NCI-H2081 treated with DMSO at 0.1 percent for 48 hours (cell line): Measurements from ENCODE around the gene PKNOX1.
"Not testable (repeated sequence)": the region's sequence is repeated elsewhere in the genome, so short reads cannot be mapped to it uniquely, and the experiment has no call there.

ENCODE experiments used
- DNase-seq: peaks from one replicate; lab custom pipeline; 2025; lab: John Stamatoyannopoulos, UW

The PKNOX1 gene

DNA sequence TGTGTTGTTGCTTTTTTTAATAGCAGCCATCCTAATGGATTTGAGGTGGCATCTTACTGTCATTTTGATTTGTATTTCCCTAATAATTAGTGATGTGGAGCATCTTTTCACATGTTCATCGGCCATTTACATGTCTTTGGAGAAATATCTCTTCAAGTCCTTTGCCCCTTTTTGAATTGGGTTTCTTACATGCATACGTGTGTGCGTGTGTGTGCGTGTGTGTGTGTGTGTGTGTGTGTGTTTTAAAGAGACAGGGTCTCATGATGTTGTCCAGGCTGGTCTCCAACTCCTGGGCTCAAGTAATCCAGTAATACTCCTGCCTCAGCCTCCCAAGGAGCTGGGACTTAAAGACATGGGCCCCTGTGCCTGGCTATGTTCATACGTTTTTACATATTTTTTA is 9.5 kb downstream of the PKNOX1 start:
- DNase-seq: no peak

DNA sequence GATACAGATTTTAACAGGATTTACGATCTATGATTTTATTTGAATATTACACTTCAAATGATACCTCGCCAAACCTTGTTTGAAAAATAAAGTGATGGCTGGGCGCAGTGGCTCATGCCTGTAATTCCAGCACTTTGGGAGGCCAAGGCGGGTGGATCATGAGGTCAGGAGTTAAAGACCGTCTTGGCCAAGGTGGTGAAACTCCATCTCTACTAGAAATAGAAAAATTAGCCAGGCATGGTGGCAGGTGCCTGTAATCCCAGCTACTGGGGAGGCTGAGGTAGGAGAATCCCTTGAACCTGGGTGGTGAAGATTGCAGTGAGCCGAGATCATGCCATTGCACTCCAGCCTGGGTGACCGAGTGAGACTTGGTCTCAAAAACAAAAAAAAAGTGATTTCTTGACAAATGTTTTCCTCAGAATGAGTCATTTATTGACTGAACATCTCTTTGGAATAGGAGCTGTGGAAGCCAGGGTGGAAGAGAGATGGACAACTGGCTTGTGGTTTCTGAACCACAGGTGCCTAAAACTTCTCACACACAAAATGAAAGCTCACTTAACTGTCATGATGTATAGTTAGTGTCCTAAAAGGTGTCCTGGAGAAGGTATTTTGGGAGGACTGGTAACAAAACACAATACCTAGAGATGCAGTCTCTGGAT is 11.9 kb downstream of the PKNOX1 start:
- no peak for DNase-seq

- no peak for DNase-seq
These were observed 14.0 kb downstream of the PKNOX1 start for GRCh38 chr21:42988236-42988965.

GRCh38 chr21:42989370-42989769 is 15.0 kb downstream of the PKNOX1 start:
- DNase-seq: not testable (repeated sequence)

- no peak for DNase-seq
These were observed 15.7 kb downstream of the PKNOX1 start for GRCh38 chr21:42989816-42990650.

- no peak for DNase-seq
These were observed 17.8 kb downstream of the PKNOX1 start for GRCh38 chr21:42991992-42992740.

DNA sequence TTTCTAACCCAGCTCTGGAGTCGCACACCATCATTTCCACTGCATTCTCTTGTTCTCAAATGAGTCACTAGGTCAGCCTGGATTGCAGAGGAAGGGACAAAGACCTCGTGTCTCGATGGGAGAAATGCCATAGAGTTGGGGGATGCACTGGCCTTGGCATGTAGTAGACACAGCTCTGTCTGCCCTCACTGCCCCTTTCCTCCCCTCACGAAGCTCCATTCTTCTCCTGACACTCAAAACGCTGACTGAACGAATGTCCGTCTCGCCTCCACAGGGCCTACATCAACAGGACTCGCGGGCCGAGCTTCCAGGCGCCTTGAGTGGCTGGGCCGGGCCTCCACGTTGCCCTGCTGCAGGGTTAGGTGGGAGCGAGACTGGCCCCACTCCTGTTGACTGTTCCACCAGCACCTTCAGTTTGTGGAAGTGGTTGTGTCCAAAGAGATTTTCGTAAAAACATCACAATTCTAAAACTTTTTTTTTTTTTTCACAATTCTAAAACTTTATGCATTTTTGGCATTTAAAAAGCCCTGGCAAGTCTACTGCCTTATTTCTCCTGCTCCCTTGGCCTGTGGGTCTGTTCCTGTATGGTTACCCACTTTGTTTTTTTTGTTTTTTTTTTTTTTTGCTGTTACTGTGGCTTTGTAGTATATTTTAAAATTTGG is 18.8 kb downstream of the PKNOX1 start:
- no peak for DNase-seq

GRCh38 chr21:42997053-42997452 is 22.7 kb downstream of the PKNOX1 start:
- no peak for DNase-seq

- DNase-seq: not testable (repeated sequence)
These were observed 23.6 kb downstream of the PKNOX1 start for GRCh38 chr21:42997983-42998382.

- not testable (repeated sequence) for DNase-seq
These were observed 24.8 kb downstream of the PKNOX1 start for GRCh38 chr21:42999152-42999551.

DNA sequence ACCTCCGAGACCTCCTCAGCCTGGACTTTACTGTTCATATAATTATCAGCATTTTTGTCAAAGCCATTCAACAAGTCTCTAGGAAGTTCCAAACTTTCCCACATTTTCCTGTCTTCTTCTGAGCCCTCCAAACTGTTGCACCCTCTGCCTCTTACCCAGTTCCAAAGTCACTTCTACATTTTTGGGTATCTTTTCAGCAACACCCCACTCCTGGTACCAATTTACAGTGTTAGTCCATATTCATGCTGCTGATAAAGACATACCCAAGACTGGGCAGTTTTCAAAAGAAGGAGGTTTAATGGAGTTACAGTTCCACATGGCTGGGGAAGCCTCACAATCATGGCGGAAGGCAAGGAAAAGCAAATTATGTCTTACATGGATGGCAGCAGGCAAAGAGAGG is 25.7 kb downstream of the PKNOX1 start:
- not testable (repeated sequence) for DNase-seq

GRCh38 chr21:43001316-43001715 is 27.0 kb downstream of the PKNOX1 start:
- DNase-seq: no peak

DNA sequence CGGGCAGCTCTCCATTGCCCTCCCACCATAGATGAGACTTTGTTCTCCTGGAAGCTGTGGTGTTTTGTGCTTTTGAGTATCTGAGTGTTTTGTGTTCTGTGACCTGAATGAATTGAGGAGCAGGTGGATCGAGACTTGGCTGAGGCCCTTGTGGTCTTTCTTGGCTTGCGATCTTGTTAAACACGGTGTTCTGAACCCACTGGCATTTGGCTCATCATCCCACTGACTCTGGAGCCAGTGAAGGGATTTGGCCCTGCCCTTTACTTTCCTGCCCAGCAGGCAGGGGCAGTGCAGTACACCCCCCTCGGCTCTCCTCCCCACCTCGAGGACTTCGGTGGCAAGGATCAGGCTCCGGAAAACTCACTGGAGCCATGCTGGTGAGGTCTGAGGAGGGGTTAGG is 30.6 kb downstream of the PKNOX1 start:
- DNase-seq: no peak

GRCh38 chr21:43005635-43006034 is 31.3 kb downstream of the PKNOX1 start:
- no peak for DNase-seq

DNA sequence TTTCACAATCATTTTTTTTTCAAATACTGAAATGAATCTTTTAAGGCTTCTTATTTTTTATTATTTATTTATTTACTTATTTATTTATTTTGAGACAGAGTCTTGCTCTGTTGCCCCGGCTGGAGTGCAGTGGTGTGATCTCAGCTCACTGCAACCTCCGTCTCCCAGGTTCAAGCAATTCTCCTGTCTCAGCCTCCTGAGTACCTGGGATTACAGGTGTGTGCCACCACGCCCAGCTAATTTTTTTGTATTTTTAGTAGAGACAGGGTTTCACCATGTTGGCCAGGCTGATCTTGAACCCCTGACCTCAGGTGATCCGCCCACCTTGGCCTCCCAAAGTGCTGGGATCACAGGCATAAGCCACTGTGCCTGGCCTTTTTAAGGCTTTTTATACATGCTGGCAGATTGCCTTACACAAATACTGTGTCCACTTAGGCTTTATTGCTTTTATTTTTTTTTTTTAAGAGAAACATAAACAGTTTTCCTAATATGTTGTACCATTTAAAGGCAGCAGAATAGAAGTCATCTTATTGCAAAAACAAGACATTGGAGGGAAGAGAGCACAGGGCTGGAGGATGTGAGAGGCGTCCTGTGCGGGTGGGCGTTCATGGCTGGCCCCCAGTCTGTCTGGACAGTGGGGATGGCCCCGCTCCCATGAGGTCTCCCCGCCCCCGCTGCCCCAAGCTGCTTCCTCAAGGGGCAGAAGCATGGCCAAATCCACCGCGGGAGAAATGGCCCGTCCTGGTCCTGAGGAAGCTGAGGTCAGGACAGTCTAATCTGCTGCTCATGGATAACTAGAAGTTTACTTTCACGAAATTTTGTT is 31.9 kb downstream of the PKNOX1 start:
- DNase-seq: not testable (repeated sequence)

DNA sequence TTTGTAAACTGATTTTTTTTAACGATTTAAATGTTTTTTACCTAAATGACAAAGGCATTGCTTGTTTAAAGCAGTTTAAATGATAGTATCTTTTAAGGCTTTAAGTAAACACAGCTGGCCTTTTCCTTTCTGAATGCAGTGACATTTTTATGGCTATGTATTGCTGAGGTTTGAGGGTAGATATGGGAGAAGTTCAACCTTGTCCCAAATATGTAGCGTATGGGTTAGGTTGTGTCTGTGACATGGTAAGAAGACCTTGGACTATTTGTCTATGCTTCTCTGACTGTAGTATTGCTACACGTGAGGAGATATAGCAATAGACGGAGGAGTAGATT is 32.5 kb downstream of the PKNOX1 start:
- DNase-seq: no peak

GRCh38 chr21:43012596-43012995 is 38.2 kb downstream of the PKNOX1 start:
- DNase-seq: no peak

DNA sequence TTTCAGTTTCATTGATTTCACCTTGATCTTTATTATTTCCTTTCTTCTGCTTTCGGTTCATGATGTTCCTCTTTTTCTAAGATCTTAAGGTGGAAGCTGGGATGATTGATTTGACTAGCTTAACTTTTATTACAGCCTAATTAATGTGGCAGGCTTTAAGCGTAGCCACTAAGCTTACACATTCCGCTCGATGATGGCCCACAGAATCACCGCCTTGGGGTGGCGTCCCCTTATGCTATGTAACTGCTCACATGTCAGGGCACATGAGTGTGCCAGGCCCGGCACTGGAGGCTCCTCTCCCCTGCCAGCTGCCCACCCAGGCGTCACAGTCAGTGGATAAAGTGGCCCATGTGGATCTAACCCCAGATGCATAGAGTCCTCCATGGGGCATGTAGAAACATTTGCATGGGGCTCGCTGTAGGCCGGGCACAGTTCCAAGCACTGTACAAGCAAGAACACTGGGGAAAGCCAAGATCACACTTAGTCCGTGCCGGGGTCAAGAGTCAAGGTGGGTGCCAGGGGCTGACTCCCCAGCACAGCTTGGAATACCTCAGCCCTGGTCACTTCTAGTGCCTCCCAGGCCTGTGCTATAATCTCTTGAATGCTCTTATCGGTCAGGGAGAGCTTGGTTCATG is 41.7 kb downstream of the PKNOX1 start:
- DNase-seq: no peak

DNA sequence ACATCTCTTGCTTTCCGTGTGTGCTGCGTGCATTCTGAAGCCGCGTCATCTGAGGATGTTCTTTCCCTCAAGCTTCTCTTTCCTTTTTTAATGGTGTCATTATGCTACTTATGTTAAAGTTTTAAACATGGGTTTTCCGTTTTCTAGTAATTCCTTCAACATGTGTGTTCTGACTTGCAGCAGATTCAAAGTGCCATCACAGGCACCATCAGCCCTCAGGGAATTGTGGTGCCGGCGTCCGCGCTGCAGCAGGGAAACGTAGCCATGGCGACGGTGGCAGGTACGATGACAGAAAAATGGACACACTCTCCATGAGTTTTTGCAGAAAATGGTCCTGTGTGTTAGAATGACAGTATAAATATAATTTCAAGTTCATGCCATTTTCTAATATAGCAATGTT is 42.4 kb downstream of the PKNOX1 start:
- DNase-seq: no peak

DNA sequence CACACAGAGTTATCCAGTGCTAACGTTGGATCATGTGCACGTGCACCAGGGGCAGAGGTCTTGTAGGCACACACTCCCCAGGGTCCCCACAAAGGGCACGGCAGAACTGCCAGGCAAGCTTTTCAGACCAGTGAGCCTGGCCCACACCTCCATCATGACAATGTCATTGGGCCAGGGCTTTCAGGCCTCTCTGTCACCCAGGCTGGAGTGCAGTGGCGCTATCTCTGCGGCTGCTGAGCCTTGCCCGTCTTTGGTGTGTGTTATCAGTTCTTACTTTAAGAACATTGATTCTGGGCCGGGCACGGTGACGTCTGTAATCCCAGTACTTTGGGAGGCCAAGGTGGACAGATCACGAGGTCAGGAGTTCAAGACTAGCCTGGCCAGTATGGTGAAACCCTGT is 44.2 kb downstream of the PKNOX1 start:
- no peak for DNase-seq
